Fibroblast of lung (primary cell): ENCODE results near the gene TPM2.

Experiments
- EZH2 ChIP-seq: IDR thresholded peaks from 2 replicates; pipeline ENCODE4 v1.5.1; 2012; ENCODE audit warnings: low read length, control low read depth, mild to moderate bottlenecking; ENCODE audit errors: missing control alignments
- TF ChIP-seq, protein P1 (sequence below), 2 donors: IDR thresholded peaks in 1 of 2; conservative IDR thresholded peaks in 1 of 2; 1 replicate in 1 of 2; 2 replicates in 1 of 2; pipeline ENCODE4 v1.5.1; 2011 to 2012; ENCODE audit warnings: low read length in 2 of 2, control low read depth in 1 of 2, inconsistent platforms in 1 of 2, low read depth in 1 of 2, mild to moderate bottlenecking in 1 of 2

DNA sequence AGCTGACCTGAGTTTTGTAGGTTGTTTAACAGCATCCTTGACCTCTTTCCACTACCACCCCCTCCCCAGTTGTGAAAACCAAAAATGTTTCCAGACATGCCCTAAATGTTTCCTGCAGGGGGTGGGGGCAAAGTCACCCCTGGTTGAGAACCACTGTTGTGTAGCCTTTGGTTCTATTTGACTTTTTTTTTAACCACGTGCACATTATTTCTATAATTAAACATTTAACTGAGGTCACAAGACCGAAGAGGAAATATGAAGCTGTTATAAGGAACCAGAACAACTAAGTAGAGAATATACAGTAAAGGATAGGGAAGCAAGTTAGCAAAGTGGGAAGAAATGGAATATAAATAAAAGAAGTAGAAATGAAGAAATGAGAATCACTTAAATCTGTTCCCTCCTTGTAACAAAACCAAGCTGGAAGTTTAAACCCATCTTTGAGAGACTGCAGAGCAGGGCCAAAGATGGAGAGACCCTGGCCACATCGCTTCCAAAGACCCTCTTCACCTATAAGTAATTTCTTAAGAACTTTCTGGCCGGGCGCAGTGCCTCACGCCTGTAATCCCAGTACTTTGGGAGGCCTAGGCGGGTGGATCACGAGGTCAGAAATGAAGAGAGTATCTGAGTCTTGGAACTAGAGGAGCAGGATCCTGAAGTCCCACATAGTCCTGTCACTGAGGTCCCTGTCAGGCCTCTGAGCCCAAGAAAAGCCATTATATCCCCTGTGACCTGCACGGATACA lies 53.4 kb downstream of the TPM2 start:
- TF ChIP-seq, protein P1, sequence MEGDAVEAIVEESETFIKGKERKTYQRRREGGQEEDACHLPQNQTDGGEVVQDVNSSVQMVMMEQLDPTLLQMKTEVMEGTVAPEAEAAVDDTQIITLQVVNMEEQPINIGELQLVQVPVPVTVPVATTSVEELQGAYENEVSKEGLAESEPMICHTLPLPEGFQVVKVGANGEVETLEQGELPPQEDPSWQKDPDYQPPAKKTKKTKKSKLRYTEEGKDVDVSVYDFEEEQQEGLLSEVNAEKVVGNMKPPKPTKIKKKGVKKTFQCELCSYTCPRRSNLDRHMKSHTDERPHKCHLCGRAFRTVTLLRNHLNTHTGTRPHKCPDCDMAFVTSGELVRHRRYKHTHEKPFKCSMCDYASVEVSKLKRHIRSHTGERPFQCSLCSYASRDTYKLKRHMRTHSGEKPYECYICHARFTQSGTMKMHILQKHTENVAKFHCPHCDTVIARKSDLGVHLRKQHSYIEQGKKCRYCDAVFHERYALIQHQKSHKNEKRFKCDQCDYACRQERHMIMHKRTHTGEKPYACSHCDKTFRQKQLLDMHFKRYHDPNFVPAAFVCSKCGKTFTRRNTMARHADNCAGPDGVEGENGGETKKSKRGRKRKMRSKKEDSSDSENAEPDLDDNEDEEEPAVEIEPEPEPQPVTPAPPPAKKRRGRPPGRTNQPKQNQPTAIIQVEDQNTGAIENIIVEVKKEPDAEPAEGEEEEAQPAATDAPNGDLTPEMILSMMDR (conservative IDR thresholded peaks at IDR 0.05 in 1 of 2, IDR thresholded peaks at IDR 0.05 in 1 of 2; ENCODE audit: low read depth in 1 of 2, low read length in 2 of 2): no peak
- no peak for TF ChIP-seq EZH2
